OCI-LY3 (cell line): ENCODE data around the gene UBE2S.

Experiments
- CTCF ChIP-seq: fragments of 200-600, 300-600 bp; sonication (generic); IDR thresholded peaks from 2 replicates; pipeline ENCODE4 v1.5.1; 2014; ENCODE audit warnings: antibody characterized with exemption, low read length, low read depth
- EZH2phosphoT487 ChIP-seq: fragments of 200-600 bp; shearing (Covaris generic); IDR thresholded peaks from 2 replicates; pipeline ENCODE4 v1.6.1; 2018; ENCODE audit warnings: antibody characterized with exemption, mixed run types, low read depth

- TF ChIP-seq CTCF (no peak), EZH2phosphoT487 (no peak)
These were observed 45.2 kb downstream of the UBE2S start for GRCh38 chr19:55362174-55362989.
